Coronary artery (tissue), 2 donors: ENCODE results near the gene COG8.

Experiments
- DNase-seq: peaks from one replicate; pipeline ENCODE4 v3.0.0-alpha.2; 2017; ENCODE audit warnings: low spot score
- H3K27ac ChIP-seq, 2 donors: fragments of 200-600 bp; sonication (generic); one replicate each; pipeline ENCODE4 v1.5.1; 2016 to 2019
- H3K4me3 ChIP-seq: fragments of 200-600 bp; sonication (generic); 2 replicates; pipeline ENCODE4 v1.5.1; 2016; ENCODE audit warnings: mild to moderate bottlenecking, moderate library complexity
- CTCF ChIP-seq: fragments of 200-600 bp; sonication (generic); IDR thresholded peaks from one replicate; pipeline ENCODE4 v1.5.1; 2019; ENCODE audit warnings: antibody characterized with exemption

Gene COG8

GRCh38 chr16:69319381-69319780, 20.0 kb downstream of the COG8 start:
- no peak for TF ChIP-seq CTCF
- DNase-seq, result peak; percentile 50

GRCh38 chr16:69318911-69319289, 20.5 kb downstream of the COG8 start:
- no peak for TF ChIP-seq CTCF
- no peak overlapping the region for H3K4me3 ChIP-seq
- no peak overlapping the region for H3K27ac ChIP-seq
- DNase-seq, result no peak

More at GRCh38 chr16:69319381-69319780, 20.0 kb downstream of the COG8 start:
- Histone ChIP-seq H3K4me3 (no peak overlapping the region), H3K27ac (no peak overlapping the region)

DNA sequence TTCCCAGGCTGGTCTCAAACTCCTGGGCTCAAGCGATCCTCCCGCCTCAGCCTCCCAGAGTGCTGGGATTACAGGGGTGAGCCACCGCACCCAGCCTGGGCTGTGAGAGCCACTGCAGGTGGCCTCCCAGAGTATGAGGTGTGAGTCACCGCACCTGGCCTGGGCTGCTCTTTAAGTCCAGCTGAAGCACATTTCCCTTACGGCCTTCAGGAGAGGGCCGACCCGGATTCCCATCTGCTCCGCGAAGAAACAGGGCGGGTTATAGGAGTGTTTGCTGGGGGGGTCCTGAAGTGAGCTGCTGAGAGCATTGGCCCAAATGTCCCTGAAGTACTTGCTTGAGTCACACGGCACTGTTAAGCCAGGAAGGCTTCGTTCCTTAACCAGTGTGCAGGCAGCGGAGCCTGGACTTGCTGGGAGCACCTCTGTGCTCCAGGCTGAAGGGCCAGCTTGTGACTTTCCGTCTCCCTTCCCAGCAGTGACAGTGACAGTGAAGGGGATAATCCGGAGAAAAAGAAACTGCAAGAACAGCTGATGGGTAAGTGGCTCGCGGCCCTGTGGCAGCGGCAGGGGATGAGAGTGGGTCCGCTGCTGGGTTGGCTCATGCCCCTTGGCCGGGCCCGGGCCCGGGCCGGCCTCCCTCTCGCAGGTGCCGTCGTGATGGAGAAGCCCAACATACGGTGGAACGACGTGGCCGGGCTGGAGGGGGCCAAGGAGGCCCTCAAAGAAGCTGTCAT, 21.0 kb downstream of the COG8 start:
- Histone ChIP-seq H3K27ac (no peak overlapping the region), H3K4me3 (no peak overlapping the region)
- no peak for TF ChIP-seq CTCF
- DNase-seq, result no peak

GRCh38 chr16:69316595-69317034, 22.7 kb downstream of the COG8 start:
- DNase-seq, result peak; percentile 69
- TF ChIP-seq CTCF, result no peak

GRCh38 chr16:69315486-69316311, 23.7 kb downstream of the COG8 start:
- H3K4me3 ChIP-seq, result no peak overlapping the region
- no peak for DNase-seq
- TF ChIP-seq CTCF, result no peak
- H3K27ac ChIP-seq, result no peak overlapping the region

More at GRCh38 chr16:69316595-69317034, 22.7 kb downstream of the COG8 start:
- Histone ChIP-seq H3K4me3 (no peak overlapping the region), H3K27ac (no peak overlapping the region)

DNA sequence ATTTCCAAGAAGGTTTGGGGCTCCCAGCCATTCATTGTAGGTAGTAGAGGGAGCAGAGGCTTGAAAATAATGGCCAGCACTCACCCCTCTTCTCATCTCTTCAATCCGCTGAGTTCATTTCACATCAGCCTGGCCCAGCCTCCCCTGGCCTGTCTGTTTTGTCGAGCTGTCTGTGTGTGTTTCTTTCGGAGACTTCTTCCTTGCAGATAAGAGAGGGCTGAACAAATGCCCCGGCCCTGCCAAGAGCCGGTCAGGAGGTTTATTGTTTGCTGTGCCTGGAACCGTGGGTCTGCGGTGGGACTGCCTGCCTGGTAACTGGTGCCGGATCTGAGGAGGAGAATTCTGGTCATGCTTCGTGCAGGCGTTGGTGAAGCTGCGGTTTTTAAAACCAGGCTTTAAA, 24.8 kb downstream of the COG8 start:
- DNase-seq, result no peak
- TF ChIP-seq CTCF, result no peak
- Histone ChIP-seq H3K4me3 (no peak overlapping the region), H3K27ac (no peak overlapping the region)

- no peak for DNase-seq
- TF ChIP-seq CTCF, result no peak
- Histone ChIP-seq H3K27ac (no peak overlapping the region), H3K4me3 (no peak overlapping the region)
These were observed 25.9 kb downstream of the COG8 start for GRCh38 chr16:69313469-69313868.
